Measurements from ENCODE around the gene FLAD1. TPM values are rescaled to one million over a fixed set of nuclear protein-coding genes. Genes with fewer than 3 reads are reported as not detected.

The FLAD1 gene
- total RNA-seq, 1 donor from 2014 or later, result 51.5 TPM

DNA sequence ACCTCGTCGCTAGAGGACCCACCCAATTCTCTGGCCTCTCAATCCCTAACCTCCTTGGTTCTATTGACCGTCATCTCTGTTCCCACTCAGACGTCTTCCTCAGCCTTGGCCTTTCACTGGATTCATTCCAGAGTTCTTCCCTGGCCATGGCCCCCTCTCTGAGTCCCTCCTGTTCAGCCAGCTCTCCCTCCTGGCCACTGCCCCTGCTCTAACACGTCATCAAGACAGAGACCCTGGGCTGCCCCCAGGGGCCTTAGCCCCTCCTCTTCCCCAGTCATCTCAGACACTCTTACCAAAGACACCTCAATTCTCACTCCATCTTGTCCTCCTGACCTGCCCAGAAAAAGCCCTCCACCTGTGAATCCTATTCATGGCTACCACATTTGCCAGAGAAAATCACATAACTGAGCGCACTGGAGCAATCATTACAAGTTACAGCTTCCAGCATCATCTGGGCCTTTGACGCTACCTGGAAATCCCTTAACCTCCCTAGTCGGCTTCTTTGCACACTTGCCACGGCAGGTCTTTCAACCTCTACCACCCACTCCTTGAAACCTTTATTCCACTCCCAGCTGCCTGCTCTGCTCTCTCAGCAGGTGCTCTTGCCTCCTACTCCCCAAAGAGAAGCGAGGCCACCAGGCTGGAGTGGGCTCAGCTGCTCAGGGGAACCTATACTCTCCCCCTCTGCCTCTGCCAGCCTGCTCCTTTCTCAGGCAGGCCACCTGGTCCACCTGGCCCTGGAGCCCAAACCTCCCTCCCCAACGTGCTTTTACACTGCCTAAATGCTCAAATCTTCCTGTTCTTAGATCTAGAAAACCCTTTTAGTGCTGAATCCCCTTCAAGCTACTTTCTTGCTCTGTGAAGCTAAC is 36.5 kb downstream of the FLAD1 start:
- Histone ChIP-seq H3K4me2 (ENCODE audit: low read length) (no peak overlapping the region), H2AFZ (ENCODE audit: low read depth, low read length) (no peak overlapping the region)

GRCh38 chr1:155022136-155022926 is 39.2 kb downstream of the FLAD1 start:
- Histone ChIP-seq H4K20me1 (ENCODE audit: insufficient read depth, low read length) (peaks cover 11% of the 10 kb centered on the region), H3K79me2 (ENCODE audit: insufficient read depth, low read length) (no peaks in the 10 kb centered on the region), H3K4me3 (ENCODE audit: insufficient read depth, low read depth, low read length) (no peak overlapping the region), H3K9me3 (ENCODE audit: insufficient read depth, low read depth, low read length) (no peaks in the 10 kb centered on the region), H3K4me2 (ENCODE audit: low read length) (no peak overlapping the region), H3K27me3 (ENCODE audit: insufficient read depth, low read length) (no peaks in the 10 kb centered on the region), H3K27ac (ENCODE audit: low read depth, low read length) (no peak overlapping the region), H2AFZ (ENCODE audit: low read depth, low read length) (no peak overlapping the region), H3K36me3 (ENCODE audit: insufficient read depth, low read length) (no peaks in the 10 kb centered on the region), H3K9ac (ENCODE audit: low read length) (no peak overlapping the region), H3K4me1 (ENCODE audit: insufficient read depth, low read length) (peaks cover 4% of the 10 kb centered on the region)
- Mint-ChIP-seq H3K27ac (ENCODE audit: unreplicated experiment) (peak overlapping the region; percentile 64), H3K27me3 (ENCODE audit: low read depth, unreplicated experiment) (no peaks in the 10 kb centered on the region), H3K4me1 (ENCODE audit: low read depth, unreplicated experiment) (peaks cover 29% of the 10 kb centered on the region), H3K9me3 (ENCODE audit: unreplicated experiment) (no peaks in the 10 kb centered on the region), H3K4me3 (ENCODE audit: unreplicated experiment) (peak overlapping the region; percentile 23), H3K36me3 (ENCODE audit: low read depth, unreplicated experiment) (no peaks in the 10 kb centered on the region)
- FAIRE-seq (no peak), DNase-seq (ENCODE audit: low read depth) (no peak)
- no peak for TF ChIP-seq EZH2 (IDR thresholded peaks at IDR 0.05; ENCODE audit: insufficient read depth, low read length)
- TF ChIP-seq, protein P1, sequence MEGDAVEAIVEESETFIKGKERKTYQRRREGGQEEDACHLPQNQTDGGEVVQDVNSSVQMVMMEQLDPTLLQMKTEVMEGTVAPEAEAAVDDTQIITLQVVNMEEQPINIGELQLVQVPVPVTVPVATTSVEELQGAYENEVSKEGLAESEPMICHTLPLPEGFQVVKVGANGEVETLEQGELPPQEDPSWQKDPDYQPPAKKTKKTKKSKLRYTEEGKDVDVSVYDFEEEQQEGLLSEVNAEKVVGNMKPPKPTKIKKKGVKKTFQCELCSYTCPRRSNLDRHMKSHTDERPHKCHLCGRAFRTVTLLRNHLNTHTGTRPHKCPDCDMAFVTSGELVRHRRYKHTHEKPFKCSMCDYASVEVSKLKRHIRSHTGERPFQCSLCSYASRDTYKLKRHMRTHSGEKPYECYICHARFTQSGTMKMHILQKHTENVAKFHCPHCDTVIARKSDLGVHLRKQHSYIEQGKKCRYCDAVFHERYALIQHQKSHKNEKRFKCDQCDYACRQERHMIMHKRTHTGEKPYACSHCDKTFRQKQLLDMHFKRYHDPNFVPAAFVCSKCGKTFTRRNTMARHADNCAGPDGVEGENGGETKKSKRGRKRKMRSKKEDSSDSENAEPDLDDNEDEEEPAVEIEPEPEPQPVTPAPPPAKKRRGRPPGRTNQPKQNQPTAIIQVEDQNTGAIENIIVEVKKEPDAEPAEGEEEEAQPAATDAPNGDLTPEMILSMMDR (IDR thresholded peaks at IDR 0.05; ENCODE audit: insufficient read depth, low read depth, low read length), result no peak

More for the DNA sequence above, 36.5 kb downstream of the FLAD1 start:
- no peak for TF ChIP-seq EZH2 (IDR thresholded peaks at IDR 0.05; ENCODE audit: insufficient read depth, low read length)
- TF ChIP-seq, protein P1 (IDR thresholded peaks at IDR 0.05; ENCODE audit: insufficient read depth, low read depth, low read length), result no peak
- peak overlapping the region; percentile 3 for H3K27ac Mint-ChIP-seq (ENCODE audit: unreplicated experiment)
- Histone ChIP-seq H4K20me1 (ENCODE audit: insufficient read depth, low read length) (peaks cover 11% of the 10 kb centered on the region), H3K36me3 (ENCODE audit: insufficient read depth, low read length) (no peaks in the 10 kb centered on the region), H3K9ac (ENCODE audit: low read length) (no peak overlapping the region), H3K27ac (ENCODE audit: low read depth, low read length) (no peak overlapping the region), H3K27me3 (ENCODE audit: insufficient read depth, low read length) (no peaks in the 10 kb centered on the region), H3K9me3 (ENCODE audit: insufficient read depth, low read depth, low read length) (no peaks in the 10 kb centered on the region), H3K79me2 (ENCODE audit: insufficient read depth, low read length) (no peaks in the 10 kb centered on the region), H3K4me3 (ENCODE audit: insufficient read depth, low read depth, low read length) (no peak overlapping the region), H3K4me1 (ENCODE audit: insufficient read depth, low read length) (peaks cover 9% of the 10 kb centered on the region)
- no peaks in the 10 kb centered on the region for H3K36me3 Mint-ChIP-seq (ENCODE audit: low read depth, unreplicated experiment)
- no peaks in the 10 kb centered on the region for H3K9me3 Mint-ChIP-seq (ENCODE audit: unreplicated experiment)
- H3K4me1 Mint-ChIP-seq (ENCODE audit: low read depth, unreplicated experiment), result peaks cover 29% of the 10 kb centered on the region
- H3K27me3 Mint-ChIP-seq (ENCODE audit: low read depth, unreplicated experiment), result no peaks in the 10 kb centered on the region
- no peak for FAIRE-seq
- no peak for DNase-seq (ENCODE audit: low read depth)
- H3K4me3 Mint-ChIP-seq (ENCODE audit: unreplicated experiment), result no peak overlapping the region
